HL-60 (cell line): ENCODE data around the gene DCC.

Experiments used
- DNase-seq, 2 experiments: peaks; one replicate each; pipeline ENCODE4 v3.0.0-alpha.2; 2010 to 2020; ENCODE audit warnings: low read depth in 1 of 2, low spot score in 1 of 2
- H3K27ac ChIP-seq: fragments of 250-450 bp; sonication (Bioruptor Pico); replicated peaks from 2 replicates; pipeline ENCODE4 v1.5.1; 2020; ENCODE audit warnings: mild to moderate bottlenecking, moderate library complexity
- H3K27me3 ChIP-seq: fragments of 250-450 bp; sonication (Bioruptor Pico); 2 replicates; pipeline ENCODE4 v1.5.1; 2021; ENCODE audit warnings: mild to moderate bottlenecking, moderate library complexity; ENCODE audit not compliant: insufficient read depth, poor library complexity, severe bottlenecking
- H3K4me3 ChIP-seq: replicated peaks from 2 replicates; pipeline ENCODE4 v1.5.1; 2011; ENCODE audit warnings: mild to moderate bottlenecking, control low read depth, low read length; ENCODE audit not compliant: insufficient read depth
- CTCF ChIP-seq: IDR thresholded peaks from one replicate; pipeline ENCODE4 v1.5.1; 2011; ENCODE audit warnings: low read length, control low read depth, inconsistent platforms; ENCODE audit not compliant: insufficient read depth
- GABPA ChIP-seq: IDR thresholded peaks from 2 replicates; pipeline ENCODE4 v1.6.1; 2012; ENCODE audit warnings: low read depth
- POLR2AphosphoS5 ChIP-seq: IDR thresholded peaks from 2 replicates; pipeline ENCODE4 v1.6.1; 2012; ENCODE audit warnings: low read depth
- REST ChIP-seq: IDR thresholded peaks from 2 replicates; pipeline ENCODE4 v1.6.1; 2012; ENCODE audit warnings: low read depth; ENCODE audit not compliant: insufficient replicate concordance
- SPI1 ChIP-seq: IDR thresholded peaks from 2 replicates; pipeline ENCODE4 v1.6.1; 2012; ENCODE audit warnings: low read depth, mild to moderate bottlenecking, borderline replicate concordance

Gene DCC

GRCh38 chr18:53543711-53544110 is 1203.7 kb downstream of the DCC start:
- no peak for TF ChIP-seq REST
- TF ChIP-seq CTCF: no peak
- no peak for TF ChIP-seq GABPA
- no peak for TF ChIP-seq SPI1
- no peak for TF ChIP-seq POLR2AphosphoS5
- DNase-seq: no peak
- H3K4me3 ChIP-seq: no peak overlapping the region
- H3K27ac ChIP-seq: no peak overlapping the region
- no peaks in the 10 kb centered on the region for H3K27me3 ChIP-seq

- no peak overlapping the region for H3K4me3 ChIP-seq
- H3K27me3 ChIP-seq: no peaks in the 10 kb centered on the region
- TF ChIP-seq POLR2AphosphoS5: no peak
- DNase-seq: no peak
- H3K27ac ChIP-seq: no peak overlapping the region
These were observed 1204.9 kb downstream of the DCC start for GRCh38 chr18:53544917-53545316.

GRCh38 chr18:53551868-53552426 is 1212.0 kb downstream of the DCC start:
- Histone ChIP-seq H3K4me3 (no peak overlapping the region), H3K27ac (no peak overlapping the region), H3K27me3 (no peaks in the 10 kb centered on the region)
- TF ChIP-seq POLR2AphosphoS5: no peak
- TF ChIP-seq REST: no peak
- TF ChIP-seq GABPA: no peak
- no peak for TF ChIP-seq CTCF
- TF ChIP-seq SPI1: no peak
- no peak for DNase-seq

DNA sequence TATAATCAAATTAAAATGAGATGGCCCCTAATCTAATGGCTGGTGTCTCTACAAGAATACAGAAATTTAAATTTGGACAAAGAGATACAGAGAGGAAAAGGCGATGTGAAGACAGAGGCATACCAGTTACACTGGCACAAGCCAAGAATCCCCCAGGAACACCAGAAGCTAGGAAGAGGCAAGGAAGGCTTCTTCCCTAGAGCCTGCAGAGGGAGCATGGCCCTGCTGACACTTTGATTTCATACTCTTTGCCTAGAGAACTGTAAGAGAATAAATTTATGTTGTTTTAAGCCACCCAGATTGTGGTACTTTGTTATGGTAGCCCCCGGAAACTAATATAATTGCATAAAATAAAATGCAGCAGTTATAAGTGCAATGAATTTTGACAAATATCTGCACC is 1213.0 kb downstream of the DCC start:
- Histone ChIP-seq H3K27me3 (no peaks in the 10 kb centered on the region), H3K4me3 (no peak overlapping the region), H3K27ac (no peak overlapping the region)
- TF ChIP-seq POLR2AphosphoS5 (no peak), SPI1 (no peak), REST (no peak), GABPA (no peak), CTCF (no peak)
- no peak for DNase-seq
